ENCODE data around the gene AMD1. TPM values are rescaled to one million over a fixed set of nuclear protein-coding genes. Genes with fewer than 3 reads are reported as not detected.
A peak's percentile ranks its signal among the peaks of the same experiment; 100 is the strongest.

Gene AMD1
- total RNA-seq: 66.7 and 112 TPM in 2 replicates

GRCh38 chr6:110873981-110874879, at the start of gene AMD1:
AMD1 (plus strand) TSS chr6:110874785; CDS start chr6:110875106, 321 bp downstream.

Small RNAs within 50 kb of the gene (small RNA-seq; reads per million reads assigned to genes)
- gene RNU6-1115P (ENCODE audit: low replicate concordance) (not detected), gene SNORA40C (ENCODE audit: low replicate concordance) (1.4 reads per million, percentile 56 among the genes with 10 or more reads in this experiment)

Other genes starting within 250 kb of the AMD1 start
- 10.1 and 10.7 TPM in 2 replicates for gene CDK19, start 59.3 kb upstream of the AMD1 start, total RNA-seq
- gene GTF3C6, start 83.9 kb downstream of the AMD1 start, total RNA-seq: 33.9 and 43.2 TPM in 2 replicates
- gene RPF2, start 107.3 kb downstream of the AMD1 start, total RNA-seq: 23.4 and 34.8 TPM in 2 replicates
- 0.22 and 0.43 TPM in 2 replicates for gene SLC16A10, start 212.7 kb downstream of the AMD1 start, total RNA-seq

Data from placental pericyte (primary cell).